HG03108 (cell line): ENCODE data around the gene TMEM63A.
"Not testable (repeated sequence)": the region's sequence is repeated elsewhere in the genome, so short reads cannot be mapped to it uniquely, and the experiment has no call there.

Experiments used
- ATAC-seq: cut with Tn5 transposase; IDR thresholded peaks from one replicate; pipeline ENCODE4 v1.9.1; 2021; ENCODE audit warnings: moderate library complexity; ENCODE audit not compliant: unreplicated experiment

Gene TMEM63A

DNA sequence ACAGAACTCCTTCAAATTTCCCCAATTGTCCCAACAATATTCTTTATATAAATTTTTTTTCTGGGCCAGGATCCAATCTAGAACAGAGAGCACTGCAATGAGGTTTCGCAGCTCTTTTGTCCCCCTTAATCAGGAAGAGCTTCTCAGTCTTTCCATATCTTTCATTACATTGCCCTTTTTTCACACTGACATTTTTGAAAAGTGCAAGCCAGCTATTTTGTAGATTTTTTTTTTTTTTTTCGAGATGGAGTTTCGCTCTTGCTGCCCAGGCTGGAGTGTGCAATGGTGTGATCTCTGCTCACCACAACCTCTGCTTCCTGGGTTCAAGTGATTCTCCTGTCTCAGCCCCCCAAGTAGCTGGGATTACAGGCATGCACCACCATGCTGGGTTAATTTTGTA is 75.4 kb downstream of the TMEM63A start:
- ATAC-seq = not testable (repeated sequence)

DNA sequence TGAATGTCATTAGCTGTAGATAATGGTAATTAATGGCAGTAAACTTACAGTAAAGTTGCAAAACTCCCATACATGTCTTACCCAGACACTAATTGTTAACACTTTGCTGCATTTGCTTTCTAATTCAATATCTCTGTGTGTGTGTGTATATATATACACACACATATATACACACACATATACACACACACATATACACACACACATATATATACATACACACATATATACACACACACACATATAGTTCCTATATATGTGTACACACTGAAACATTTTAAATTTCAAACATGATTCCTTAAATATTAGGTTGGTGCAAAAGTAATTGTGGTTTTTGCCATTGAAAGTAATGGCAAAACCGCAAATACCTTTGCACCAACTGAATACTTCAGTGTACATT is 75.9 kb downstream of the TMEM63A start:
- no peak for ATAC-seq

DNA sequence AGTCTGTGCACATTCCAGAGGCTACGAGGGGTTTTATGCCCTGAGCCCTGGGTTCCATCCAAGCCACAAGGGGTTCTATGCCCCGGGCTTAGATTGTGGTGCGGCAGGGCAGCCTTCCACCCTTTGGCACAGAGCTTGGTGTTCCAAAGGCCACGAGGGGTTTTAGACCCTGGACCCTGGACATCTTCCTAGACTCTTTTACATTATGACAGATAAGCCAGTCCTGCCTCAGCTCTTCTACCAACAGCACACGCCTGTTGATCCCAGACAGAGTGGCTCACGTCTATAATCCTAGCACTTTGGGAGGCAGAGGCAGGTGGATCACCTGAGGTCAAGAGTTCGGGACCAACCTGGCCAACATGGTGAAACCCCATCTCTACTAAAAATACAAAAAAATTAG is 81.0 kb downstream of the TMEM63A start:
- ATAC-seq = not testable (repeated sequence)

DNA sequence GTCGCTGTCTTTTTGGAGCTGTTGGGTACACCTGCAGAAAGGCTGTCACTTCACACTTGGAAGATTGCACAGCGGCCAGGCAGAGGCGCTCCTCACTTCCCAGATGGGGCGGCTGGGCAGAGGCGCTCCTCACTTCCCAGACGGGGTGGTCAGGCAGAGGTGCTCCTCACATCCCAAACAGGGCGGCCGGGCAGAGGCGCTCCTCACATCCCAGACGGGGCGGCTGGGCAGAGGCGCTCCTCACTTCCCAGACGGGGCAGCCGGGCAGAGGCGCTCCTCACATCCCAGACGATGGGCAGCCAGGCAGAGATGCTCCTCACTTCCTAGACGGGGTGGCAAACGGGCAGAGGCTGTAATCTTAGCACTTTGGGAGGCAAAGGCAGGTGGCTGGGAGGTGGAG is 86.1 kb downstream of the TMEM63A start:
- ATAC-seq = not testable (repeated sequence)
